Retinal pigment epithelial cell (primary cell): ENCODE data around the gene ATF6.

ENCODE experiments used
- DNase-seq: peaks from one replicate; pipeline ENCODE4 v3.0.0-alpha.2; 2010; ENCODE audit warnings: low read depth
- H3K4me3 ChIP-seq: 2 replicates; pipeline ENCODE4 v1.5.1; 2011; ENCODE audit warnings: mild to moderate bottlenecking, low read length, control low read depth, moderate library complexity
- CTCF ChIP-seq: conservative IDR thresholded peaks from 2 replicates; pipeline ENCODE4 v1.5.1; 2011; ENCODE audit warnings: low read depth, low read length, control low read depth, inconsistent platforms

Gene ATF6

GRCh38 chr1:161886589-161886988 lies 120.5 kb downstream of the ATF6 start:
- DNase-seq: no peak
- H3K4me3 ChIP-seq: no peak overlapping the region
- no peak for TF ChIP-seq CTCF

GRCh38 chr1:161887730-161888287 lies 121.7 kb downstream of the ATF6 start:
- DNase-seq: no peak
- no peak overlapping the region for H3K4me3 ChIP-seq
- no peak for TF ChIP-seq CTCF

- TF ChIP-seq CTCF: no peak
- DNase-seq: no peak
- no peak overlapping the region for H3K4me3 ChIP-seq
Measured at GRCh38 chr1:161890574-161890973, 124.5 kb downstream of the ATF6 start.

GRCh38 chr1:161899091-161899490 lies 133.0 kb downstream of the ATF6 start:
- no peak for TF ChIP-seq CTCF
- DNase-seq: no peak

GRCh38 chr1:161900160-161900559 lies 134.0 kb downstream of the ATF6 start:
- TF ChIP-seq CTCF: no peak
- no peak for DNase-seq
- no peak overlapping the region for H3K4me3 ChIP-seq

More at GRCh38 chr1:161899091-161899490, 133.0 kb downstream of the ATF6 start:
- no peak overlapping the region for H3K4me3 ChIP-seq

- no peak for TF ChIP-seq CTCF
- DNase-seq: no peak
- H3K4me3 ChIP-seq: no peak overlapping the region
Measured at GRCh38 chr1:161902182-161902581, 136.1 kb downstream of the ATF6 start.

GRCh38 chr1:161905269-161905884 lies 139.3 kb downstream of the ATF6 start:
- no peak overlapping the region for H3K4me3 ChIP-seq
- TF ChIP-seq CTCF: peak; percentile 60
- DNase-seq: no peak
